Daoy (cell line): ENCODE results near the gene XIRP1. TPM values are rescaled to one million over a fixed set of nuclear protein-coding genes. Genes with fewer than 3 reads are reported as not detected.

Source experiments
- DNase-seq: peaks from one replicate; pipeline ENCODE4 v3.0.0-alpha.2; 2015; ENCODE audit warnings: low read depth
- total RNA-seq: library from RNA; depleted of rRNA; stranded (reverse); fragments of >200 nt; shearing (Covaris generic); gene quantifications from 2 replicates; pipeline ENCODE4 v1.2.3, GENCODE V29; 2014

The XIRP1 gene
- total RNA-seq, 1 experiment from 2014 or later: not detected

DNA sequence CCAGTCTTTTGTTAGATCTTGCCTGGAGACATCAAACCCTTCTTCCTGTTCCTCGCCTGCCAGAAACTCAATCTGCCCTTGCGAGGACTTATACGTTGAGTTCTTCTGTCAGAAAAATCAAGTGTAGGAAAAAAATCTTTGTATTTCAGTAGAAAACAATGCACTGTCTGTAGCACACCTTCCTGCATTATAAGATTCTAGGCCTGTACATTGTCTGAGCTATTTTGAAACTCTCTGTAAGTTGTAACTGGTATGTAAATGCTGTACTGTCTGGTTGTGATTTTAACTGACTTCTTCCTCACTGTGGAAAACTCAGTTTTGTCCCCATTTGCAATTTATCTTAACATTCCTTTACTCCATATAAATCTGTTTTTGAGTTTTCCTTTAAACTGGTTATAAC, 17.7 kb upstream of the XIRP1 start:
- no peak for DNase-seq

DNA sequence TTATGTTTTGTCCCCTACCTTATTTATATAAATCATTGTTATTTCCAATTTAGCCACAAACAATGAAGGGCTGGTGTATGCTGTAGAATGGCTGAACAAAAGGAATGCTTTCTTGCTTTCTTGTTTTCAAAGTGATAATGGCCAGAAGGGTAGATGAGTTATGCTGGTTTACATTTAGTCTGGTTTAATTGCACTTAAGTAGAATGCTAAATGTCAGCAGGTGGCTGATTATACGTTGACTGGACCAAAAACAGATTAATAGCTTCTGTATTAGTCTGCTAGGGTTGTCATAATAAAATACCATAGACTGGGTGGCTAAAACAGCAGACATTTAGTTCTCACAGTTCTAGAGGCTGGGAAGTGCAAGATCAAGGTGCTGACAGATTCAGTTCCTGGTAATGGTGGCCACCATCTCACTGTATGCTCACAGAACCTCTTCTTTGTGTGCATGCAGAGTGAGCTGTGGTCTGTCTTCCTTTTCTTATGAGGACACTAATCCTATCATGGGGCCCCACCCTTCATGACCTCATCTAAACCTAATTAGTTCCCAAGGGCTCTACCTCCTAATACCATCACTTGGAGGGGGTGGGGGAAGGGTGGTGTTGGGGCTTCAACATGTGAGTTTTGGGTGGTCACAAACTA, 17.1 kb upstream of the XIRP1 start:
- no peak for DNase-seq

DNA sequence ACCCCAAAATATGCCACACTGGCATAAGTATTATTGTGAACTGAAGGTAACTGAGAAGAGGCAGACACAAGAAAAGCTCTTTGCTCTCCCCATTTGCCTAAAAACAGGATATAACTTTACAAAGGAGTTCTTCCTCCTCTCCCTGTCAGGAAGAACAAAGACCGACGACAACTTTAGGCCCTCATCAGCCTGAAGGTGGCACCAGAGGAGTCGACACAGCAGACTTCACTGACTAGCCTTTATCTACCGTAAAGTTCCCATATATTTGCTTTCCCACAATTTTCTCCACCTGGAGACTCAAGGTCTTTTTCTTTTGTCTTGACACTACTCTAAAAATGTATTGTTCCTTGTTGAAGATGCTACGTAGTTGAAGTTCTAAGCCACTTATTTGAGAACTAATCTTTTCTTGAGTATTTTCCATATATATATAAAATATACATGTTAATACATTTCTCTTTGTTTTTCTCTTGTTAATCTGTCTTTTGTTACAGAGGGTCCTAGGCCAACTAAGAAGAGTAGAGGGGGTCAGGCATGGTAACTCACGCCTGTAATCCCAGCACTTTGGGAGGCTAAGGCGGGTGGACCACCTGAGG, 16.2 kb upstream of the XIRP1 start:
- peak; percentile 42 for DNase-seq

DNA sequence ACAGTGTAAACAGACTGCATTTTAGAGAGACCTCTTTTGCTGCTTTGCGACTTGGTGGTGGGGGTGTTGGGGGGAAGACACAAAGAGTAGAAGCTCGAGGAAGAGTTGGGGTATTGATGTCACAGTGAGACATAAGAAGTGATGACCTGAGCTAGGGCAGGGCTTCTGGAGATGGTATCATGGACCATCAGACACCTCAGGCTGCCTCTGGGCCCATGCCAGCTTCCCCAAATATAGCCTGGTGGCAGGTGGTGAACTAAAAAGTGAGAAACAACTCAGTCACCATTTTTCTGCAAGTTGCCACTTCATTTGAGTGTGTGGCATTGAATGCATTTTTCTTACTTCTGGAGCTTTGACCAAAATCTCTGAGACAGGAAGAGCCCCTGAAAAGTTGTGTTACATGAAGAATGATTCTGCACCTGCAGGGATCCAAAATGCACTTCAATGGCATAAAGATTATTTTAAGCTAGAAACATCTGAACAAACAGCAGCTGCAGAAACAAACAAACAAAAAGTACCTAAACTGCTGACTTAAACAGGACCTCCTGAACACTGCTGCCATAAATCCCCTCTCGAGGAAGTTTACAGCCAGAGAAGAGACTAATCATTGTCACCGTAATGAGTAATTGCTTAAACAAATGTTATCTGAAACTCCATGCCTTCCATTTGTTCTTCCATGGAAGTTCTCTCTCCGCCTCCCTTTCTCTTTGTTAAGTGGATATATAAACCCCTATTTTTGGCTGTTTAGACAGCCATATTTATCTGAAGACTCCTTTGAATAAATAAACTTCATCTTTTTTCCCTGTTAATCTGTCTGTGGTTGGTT, 15.2 kb upstream of the XIRP1 start:
- DNase-seq: no peak

DNA sequence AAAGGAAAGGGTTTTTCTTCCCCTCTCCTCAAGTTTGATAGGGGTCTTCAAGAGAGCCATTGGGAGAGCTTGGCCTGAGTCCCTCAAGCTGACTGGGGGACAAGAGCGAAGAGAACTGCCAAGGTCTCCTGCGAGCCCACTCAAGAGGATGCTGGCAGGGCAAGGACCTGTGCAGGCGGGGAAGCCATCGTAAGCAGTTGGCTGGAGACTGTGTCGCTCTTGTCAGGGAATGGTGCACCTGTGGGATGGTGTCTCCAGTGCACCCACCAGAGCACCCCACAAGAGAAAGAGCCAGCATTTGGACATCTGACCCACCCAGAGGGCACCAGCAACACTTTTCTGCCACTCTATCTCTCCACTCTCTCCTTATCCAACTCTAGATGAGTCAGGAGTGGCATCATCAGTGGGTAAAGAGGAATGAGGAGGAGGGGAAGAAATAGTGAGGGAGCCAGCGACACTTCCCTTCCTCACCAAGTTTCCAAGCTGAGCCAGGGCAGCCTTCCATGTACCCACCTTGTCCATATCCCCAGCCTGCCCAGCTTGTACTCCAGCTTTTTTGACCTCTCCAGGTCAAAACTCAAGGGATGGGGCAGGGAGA, 13.6 kb upstream of the XIRP1 start:
- DNase-seq: no peak

DNA sequence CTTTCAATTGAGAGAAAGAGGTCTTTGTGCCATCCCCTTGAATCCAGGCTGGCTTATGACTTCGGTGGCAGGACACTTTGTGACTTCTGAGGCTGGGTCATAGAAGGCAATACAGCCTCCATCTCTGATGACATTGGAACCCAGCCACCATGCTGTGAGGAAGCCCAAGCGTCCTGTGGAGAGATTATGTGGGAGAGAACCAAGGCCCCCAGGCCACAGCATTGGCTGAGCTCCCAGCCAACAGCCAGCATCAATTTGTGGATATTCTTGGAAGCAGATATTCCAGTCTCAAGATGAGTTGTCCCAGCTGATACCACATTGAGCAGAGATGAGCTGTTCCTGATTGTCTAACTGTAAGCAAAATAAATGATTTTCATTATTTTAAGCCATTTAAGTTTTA, 12.7 kb upstream of the XIRP1 start:
- DNase-seq: no peak

DNA sequence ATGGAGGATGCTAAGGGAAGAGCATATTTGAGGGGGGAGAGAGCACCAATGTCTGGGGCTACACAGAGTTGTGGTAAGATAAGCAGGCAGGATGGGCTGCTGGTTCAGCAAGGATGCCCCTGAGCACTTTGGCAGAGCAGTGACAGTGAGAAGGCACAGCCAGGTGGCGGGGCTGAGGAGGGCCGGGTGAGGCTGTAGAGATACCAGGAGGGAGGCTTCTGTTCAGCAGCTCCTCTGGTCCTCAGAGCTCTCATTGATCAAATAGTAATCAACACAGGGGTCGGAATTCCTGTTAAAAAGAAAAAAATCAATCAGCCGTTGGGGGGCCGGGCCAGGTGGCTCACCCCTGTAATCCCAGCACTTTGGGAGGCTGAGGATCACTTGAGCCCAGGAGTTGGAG, 11.5 kb upstream of the XIRP1 start:
- no peak for DNase-seq

DNA sequence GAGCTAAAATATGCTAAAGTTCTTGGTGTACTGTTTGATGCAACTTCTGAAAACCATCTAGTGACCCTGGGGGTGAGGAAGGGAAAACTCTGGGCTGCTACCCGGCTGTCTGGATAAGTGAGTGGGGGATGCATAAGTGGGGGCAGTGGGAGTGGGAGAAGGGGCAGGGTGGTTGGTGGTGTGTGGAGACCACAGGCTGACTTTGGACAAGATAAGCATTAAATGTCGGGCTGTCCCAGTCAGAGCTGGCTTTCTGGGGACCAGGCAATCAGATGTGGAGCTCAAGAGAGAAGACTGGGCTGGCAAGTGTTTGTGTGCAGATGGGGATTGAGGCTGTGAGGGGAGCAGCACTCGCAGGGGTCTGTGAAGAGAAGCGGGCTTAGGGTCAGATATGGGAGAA, 11.0 kb upstream of the XIRP1 start:
- DNase-seq: no peak

DNA sequence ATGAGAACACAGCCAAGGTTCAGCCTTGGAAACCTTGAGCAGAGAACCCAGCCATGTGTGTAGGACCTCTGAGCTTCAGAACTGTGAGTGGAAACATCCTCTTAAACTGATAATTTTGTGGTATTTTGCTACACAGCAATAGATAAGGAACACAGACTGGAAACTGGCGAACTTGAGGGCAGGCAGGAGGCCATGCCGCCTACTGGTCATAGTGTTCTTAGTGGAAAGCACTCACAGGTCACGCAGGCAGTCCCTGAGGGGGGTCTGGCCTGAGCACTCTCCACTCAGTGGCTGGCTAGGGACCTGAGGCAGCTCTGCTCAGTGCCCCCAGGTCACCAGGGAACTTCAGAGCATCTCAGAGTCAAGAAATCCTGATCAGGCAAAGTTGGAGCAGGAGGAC, 9.7 kb upstream of the XIRP1 start:
- DNase-seq: no peak

DNA sequence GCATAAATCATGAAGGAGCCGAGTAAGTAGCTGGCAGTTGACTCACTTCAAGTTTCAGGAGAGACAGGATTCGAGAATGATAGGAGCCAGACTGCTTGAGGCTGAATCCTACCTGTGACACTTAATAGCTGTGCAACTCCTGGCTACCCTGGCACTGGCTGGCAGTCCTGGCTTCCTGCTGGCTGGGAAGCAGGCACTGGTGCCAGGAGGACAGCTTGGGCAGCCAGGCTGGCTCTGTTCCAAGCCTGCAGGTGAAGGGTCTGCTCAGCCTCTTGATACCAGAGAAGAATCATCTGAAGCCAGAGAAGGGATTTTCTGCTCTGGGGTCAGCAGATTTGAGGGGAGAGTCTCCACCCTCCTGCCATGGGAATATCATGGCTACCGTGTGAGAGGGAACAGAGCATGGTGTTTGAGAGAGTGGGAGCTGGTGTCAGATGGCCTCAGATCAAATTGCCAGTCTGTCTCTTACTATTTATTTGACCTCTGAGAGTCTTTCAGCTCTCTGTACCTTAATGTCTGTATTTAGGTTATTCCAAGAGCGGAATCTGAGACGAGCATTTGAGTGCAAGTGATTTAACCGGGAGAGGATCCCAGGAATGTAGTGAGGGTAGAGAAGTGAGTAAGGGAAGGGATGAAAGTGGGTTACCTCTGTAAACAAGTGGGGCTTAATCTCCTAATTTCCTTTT, 4.4 kb upstream of the XIRP1 start:
- DNase-seq: no peak

DNA sequence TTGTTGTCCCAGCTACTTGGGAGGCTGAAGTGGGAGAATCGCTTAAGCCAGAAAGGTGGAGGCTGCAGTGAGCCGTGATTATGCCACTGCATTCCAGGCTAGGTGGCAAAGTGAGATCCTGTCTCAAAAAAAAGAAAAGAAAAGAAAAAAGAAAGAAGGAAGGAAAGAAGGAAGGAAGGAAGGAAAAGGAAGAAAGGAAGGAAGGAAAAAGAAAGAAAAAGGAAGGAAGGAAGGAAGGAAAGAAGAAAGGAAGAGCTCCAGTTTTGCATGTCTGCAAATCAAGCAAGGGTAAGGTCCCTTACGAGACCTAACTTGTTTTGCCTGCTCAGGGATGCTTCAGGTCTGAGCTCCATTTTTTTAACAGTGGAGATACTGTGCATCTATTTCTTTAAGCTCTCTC, 3.6 kb upstream of the XIRP1 start:
- no peak for DNase-seq

DNA sequence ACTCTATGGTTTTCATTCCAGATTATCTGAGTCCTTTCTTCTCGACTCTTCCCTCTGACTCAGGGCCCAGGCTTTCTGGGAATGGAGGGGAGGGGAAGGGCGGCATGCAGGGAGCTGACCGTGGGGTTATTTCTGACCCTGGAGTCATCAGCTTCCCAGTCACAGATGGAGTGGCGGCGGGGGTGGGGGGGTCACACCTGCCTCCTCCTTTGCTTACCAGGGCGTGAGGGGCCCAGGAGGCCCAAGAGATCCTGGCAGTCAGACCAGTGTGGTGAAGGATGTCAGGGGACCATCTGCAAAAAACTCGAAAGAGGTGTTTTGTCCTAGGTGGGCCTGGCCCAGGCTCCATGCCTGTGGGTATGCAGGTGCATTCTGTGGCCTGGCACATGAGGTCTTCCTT, 996 bp upstream of the XIRP1 start:
- DNase-seq: no peak

DNA sequence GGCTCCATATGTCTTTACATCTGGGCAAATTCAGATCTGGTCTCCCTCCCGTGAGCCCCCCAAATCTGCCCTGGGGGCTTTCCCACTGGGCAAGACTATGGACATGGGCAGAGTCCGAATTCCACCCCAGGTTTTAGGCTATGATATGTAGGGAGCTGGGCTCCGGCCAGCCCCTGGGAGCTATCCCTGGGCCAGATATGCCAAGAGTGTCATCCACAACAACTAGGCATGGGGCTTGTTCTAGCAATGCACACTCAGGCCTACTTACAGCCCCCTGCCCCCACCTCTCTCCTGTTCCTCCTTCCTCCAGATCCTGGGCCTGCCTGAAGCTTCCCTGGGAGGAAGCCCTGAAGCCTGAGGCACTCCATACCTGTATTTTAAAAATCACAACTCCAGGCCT, 622 bp downstream of the XIRP1 start:
- DNase-seq: no peak

DNA sequence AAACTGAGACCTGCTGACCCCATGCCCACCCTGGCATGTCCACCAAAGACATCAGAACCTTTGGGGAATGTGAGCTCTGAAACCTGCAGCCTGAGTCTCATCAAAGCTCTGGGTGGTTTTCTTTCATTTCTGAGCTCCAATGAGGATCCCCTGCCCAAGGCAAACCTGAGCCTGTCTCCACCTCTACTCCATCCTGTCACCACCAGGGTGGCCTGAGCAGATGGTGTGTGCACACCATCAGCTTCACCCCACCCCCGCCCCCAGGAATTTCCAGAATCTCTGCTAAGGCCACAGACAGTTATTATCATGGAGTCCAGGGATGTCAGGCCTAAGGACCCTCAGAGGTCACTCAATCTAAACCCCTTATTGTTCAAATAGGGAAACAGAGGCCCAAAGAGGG, 1.3 kb downstream of the XIRP1 start:
- DNase-seq: no peak

DNA sequence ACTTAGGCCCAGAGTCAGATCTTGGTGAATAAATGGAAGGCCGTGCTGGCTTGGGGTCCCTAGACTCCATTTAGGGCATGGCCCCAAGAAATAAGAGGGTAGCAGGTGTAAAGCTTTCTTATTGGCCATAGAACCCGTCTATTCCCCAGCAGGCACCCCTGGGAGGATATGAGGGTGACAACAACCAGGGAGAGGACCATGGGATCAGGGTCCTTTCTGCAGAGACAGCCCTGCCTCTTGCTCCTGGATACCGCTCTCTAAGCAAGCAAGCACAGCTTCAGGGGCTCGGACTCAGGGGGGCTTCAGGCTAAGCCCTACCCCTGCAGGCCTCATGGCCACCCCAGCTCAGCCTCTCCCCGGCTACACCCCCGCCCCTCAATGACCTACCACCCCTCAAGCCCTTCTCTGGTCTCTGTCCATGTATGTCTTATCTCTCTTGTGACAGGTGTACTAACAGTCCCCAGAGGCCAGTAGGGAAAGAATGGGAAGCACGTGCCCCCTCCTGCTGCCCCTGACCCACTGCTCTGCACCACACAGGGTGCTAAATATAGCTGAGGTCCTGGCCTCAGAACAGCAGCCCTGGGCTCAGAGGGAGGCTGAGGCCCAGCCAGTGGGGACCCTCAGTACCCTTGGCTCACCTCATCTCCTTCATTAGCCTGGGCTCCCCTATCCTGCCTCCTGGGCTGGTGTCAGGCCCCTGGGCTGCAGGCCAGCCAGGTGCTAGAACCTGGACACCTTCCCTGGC, 1.9 kb downstream of the XIRP1 start:
- no peak for DNase-seq

DNA sequence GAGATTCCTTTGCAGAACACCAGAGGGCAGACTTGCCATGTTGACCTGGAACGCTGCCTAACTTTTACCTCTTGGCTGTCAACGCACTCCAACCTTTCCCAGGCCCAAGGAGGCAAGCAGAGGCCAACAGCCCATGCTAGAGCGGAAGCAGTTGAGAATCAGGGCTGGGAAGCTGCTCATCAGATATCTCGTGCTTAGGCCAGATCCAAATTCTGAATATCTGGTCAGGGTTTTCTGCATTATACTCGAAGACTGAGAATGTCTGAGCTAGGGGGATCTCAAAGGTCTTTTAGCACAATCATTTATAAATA, 2.5 kb downstream of the XIRP1 start:
- peak; percentile 54 for DNase-seq

DNA sequence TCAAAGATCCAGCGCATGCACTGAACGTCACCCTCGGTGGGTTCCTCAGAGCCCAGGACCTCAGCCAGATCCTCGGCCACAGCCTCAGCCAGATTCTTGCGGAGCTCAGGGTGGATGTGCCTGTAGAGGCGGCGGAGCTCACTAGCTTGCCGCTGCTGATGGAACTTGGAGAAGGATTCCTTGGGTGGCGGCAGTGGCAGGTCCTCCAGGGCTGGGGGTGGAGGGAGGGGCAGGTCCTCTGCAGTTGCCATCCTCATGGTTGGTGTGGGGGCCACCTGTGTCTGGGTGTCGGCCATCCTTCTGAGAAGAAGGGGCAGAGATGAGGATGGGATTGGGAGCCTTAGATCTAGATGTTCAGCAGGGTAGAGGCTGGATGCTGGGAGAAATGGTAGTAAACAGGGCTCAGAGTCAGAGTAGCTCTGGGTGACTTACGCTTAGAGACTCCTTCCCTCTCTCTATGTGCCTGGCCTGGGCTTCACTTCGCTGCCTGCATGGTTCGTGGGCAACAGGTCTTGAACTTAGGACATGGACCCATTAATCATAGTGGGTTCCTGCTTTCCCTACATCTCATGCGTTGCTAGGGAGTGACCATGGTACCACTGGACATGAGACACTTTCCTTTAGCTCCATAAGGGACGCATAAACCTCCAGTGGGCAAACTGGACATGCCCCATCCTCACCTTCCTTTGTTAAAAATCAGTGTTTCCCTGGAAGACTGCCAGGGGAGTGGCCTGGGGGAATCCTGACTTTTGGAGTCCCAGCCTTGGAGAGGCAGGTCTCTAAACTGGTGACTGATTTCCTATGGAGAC, 3.0 kb downstream of the XIRP1 start:
- no peak for DNase-seq

DNA sequence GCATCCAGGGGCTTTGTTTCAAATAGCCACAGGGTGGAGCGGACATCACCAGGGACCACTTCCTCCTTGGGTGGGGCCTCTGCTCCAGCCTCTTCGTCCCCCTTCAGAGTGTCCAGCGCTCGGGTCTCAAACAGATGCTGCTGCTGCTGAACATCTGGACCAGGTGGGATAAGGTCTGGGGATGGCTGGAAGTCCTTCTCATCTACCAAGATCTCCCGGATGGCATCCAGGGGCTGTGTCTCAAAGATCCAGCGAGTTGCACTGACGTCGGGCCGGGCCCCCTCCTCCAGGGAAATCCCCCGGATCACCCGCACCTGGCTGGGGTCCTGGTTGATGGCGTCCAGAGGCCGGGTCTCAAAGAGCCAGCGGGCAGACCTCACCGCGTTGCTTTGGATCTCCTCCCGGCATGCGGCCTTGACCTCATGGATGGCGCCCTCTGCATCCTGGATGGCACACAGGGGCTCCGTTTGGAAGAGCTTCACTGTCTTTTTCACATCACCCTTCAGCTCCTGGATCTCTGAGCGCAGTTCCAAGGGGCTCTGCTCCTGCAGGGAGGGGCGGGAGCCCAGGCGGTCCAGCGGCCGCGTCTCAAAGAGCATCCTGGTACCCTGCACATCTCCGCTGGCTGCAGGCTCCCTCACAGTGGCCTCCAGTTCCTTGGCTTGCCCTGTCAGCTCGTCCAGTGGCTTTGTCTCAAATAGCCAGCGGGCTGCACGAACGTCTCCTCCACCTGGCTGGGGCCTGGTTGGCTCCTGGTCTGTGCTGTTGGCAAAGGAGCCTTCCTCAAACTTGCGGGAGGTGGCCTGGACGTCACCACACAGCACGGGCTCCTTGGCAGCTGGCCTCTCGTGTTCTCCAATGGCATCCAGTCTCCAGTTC, 3.9 kb downstream of the XIRP1 start:
- no peak for DNase-seq

DNA sequence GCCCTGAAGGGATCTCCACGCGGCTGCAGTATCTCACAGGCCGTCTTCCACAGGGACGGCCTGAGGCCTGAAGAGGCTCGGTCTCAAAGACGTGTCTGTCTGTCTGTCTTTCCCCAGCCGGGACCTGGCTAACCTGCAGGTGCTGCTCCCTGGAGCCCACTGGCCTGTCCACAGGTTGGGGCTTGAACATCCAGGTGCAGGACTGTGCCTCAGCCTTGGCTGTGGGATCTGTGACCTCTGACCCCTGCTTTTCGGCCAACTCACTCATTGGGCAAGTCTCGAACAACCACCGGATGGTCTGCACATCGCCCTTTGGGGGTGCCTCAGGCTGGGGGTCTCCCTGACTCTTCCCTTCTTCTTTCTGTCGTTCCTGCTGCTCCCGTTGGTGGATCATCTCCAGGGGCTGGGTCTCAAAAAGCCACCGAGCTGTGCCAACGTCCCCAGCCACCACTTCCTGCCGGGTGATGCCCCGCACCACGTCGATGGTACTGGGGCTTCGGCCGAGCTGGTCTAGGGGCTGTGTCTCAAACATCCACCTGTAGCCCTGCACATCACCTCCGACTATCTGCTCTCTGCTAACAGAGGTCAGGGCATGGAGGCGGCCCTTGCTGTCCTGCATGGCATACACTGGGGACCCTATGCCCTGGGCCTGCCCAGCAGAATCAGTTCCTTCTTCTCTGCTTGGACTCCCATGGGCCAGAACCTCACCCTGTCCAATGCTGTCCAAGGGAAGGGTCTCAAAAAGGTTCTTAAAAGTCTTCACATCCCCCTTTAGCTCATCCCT, 4.8 kb downstream of the XIRP1 start:
- no peak for DNase-seq
